Measurements from ENCODE around the gene MGME1.

The MGME1 gene, protein sequence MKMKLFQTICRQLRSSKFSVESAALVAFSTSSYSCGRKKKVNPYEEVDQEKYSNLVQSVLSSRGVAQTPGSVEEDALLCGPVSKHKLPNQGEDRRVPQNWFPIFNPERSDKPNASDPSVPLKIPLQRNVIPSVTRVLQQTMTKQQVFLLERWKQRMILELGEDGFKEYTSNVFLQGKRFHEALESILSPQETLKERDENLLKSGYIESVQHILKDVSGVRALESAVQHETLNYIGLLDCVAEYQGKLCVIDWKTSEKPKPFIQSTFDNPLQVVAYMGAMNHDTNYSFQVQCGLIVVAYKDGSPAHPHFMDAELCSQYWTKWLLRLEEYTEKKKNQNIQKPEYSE
- 20.3 to 30.6 (median 27.6) reads per million in 4 experiments for total RNA-seq

DNA sequence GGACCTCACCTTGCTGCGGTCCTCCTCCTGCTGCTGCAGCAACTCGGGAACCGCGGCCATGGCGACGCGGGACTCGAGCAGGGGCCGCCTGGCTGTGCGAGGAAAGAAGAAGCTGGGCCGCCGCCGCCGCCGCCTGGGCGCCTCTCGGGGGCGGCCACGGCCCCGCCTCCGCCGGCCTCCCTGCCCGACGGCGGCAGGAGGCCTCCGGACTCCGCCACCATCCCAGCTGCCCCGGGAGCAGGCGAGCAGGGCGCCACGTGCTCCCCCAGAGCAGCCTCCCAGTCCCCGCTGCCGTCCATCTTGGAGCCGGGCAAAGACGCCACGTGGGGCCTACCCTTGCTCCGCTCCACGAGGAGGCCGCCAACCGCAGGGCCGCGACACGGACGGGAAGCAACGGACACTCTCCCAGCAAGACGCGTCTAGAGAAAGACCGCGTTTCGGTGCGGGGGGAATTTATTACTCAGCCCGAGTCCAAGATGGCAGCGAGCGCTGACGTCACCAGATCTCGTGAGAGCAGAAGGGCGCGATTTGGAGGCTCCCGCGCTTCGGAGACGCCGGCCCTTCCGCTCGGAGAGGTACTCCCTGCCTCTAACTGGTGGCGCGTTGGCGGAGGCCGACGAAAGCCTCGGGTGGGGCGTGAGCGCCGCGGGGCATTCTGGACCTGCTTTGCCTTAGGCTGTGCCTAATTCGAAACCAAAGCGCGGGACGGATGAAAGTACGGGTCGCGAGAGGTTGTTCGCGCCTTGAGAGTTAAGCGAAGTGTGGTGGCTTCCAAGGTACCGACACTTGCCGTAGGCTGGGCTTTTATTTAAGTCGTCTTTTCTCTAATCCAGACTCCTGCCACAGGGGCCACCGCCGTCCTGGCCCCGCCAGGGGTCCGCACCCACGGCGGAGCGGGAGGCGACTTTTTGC, at the start of gene MGME1, which contains the start of gene SNX5:
TSS of gene MGME1 (plus strand) at position 653 of the 912 bp plus-strand sequence. CDS start 842 bp downstream, outside the sequence.
TSS of gene SNX5 (minus strand) at position 429 of the 912 bp plus-strand sequence. CDS start at position 60, 369 bp downstream.
- peak; percentile 96 for DNase-seq

GRCh38 chr20:17919149-17919548, 49.7 kb upstream of the MGME1 start:
- no peak for DNase-seq

DNA sequence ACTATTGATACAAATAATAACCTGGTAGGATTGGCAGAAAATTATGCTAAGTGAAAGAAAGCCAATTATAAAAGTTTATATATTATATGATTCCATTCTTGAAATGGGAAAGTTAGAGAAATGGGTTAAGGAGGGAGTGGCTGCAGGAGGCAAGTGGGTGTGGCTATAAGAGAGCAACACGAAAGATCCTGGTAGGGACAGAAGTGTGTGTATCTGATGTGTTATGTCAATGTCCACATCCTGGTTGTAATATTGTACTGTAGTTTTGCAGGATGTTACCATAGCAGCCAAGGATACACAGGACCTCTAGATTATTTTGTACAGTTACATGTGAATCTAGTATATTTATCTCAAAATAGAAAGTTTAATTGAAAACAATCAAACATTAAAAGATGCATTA, 47.0 kb upstream of the MGME1 start:
- DNase-seq, result no peak

DNA sequence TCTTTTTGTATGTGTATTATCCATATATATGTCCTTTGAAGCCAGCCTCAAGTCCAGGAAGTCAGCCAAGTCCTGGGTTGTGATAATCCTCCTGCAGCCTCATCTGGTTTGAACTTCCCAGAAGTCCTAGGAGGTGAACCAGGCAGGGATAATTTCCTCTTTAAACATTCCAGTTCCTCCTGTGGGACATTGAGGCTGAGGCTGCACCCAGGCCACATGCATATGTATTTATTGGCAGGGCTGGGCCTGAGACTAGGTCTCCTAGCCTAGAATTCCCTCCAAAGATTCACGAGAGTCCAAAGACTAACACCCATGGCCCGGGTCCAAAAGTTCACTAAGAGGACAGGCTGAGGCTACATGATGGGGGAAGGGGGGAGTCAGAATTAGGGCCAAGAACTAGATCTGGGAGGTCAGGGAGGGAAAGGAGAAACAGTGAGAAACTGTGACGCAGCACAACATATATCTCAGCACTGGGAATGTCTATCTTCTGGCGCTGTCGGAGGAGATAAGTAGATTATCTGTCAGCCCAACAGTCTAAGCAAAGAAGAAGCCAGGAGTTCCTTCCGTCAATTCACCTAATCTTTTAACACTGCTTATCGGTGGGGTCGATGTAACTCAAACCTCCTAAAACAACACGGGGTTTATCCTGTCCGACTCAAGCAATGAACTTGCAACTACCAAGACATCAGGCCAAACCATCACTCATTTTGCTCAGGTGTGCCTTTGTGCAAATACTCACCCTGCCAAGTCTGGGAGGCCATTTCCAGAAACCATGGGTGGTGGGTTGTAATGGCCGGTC, 43.5 kb upstream of the MGME1 start:
- no peak for DNase-seq

GRCh38 chr20:17925940-17926300, 42.9 kb upstream of the MGME1 start:
- no peak for DNase-seq

DNA sequence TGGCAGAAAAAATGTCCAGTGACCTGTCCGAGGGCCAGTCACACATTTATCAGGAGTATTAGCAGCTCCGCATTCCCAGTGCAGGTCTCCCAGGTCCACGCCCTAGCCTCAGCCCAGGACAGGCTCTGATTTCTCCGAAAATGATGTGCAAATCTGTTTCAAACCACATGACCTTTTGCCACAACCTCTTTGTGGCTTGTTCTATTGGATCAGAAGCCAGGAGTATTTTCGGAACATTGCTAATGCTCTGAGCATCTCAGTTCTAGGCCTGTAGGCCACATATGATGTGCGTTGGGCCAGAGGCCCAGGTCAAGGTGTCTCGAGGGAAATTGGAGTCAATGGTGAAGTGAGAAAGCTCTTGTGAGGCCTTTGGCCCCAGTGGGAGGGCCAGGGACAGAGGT, 40.6 kb upstream of the MGME1 start:
- DNase-seq, result no peak

- no peak for DNase-seq
Measured at GRCh38 chr20:17928633-17929311, 40.0 kb upstream of the MGME1 start.

GRCh38 chr20:17931513-17931912, 37.3 kb upstream of the MGME1 start:
- no peak for DNase-seq

- no peak for DNase-seq
Measured at GRCh38 chr20:17932396-17932795, 36.4 kb upstream of the MGME1 start.

- DNase-seq, result no peak
Measured at GRCh38 chr20:17933121-17933520, 35.7 kb upstream of the MGME1 start.

- no peak for DNase-seq
Measured at GRCh38 chr20:17933711-17934110, 35.1 kb upstream of the MGME1 start.

DNA sequence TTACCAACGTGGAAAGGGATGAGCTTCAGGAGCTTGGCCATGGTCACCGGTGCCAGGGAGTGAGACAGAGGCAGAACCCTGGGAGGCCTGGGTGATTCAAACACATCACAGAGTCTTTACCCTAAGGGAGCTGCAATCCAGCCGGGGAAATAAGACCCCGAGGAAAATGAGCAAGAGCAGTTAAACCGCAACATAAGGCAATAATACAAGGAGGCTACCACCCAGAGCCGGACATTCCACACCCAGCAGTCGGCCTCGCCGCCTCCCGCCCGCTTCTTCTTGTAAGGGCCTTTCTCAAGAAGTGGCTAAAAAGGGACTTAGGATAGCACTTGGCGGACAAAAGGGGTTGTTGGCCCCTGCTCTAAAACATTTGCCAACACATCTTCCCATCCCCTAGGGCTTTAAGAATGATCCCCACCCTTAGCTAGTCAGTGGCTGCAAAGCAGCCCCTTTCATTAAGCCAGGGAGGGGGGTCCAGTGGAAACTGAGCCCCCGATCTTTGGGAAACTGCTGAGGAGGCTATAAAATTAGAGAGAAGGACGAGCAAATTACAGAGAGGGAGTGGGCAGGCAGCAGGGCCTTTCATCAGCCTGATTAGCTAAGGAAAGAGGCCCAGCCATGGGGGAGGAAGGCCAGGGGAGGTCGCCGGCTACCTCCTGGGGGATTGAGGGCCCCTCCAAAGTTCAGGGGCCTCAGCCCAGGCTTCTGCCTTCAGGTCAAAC, 34.5 kb upstream of the MGME1 start:
- no peak for DNase-seq

DNA sequence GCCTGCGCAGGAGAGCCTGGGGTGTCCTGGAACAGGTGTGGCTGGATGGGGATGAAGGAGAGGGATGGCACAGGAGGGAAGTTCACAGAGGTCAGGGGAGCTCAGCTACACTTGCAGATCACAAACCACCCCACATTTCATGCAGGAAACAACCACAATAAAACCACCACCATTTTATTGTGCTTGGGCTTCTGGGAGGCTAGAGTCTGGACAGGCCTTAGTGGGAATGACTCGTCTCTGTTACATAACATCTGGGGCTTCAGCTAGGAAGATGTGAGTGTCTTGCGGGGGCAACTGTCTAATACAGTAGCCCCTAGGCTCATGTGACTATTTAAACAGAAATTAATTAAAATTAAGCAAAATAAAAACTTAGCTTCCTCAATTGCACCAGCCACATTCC, 33.6 kb upstream of the MGME1 start:
- DNase-seq, result no peak

DNA sequence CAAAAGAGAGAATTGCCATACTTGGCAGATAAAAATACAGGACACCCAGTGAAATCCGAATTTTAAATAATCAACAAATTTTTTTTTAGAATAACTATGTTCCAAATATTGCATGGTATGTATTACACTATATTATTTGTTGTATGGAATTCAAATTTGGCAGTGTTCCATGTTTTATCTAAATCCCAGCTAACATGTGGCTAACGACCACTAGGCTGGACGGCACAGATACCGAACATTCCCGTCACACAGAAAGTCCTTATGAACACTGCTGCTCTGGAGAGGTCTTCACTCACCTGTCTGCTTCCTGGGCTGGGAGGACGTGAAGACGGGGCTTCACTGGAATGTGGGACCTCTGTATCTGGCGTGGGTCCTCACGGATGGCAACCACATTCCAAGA, 33.1 kb upstream of the MGME1 start:
- no peak for DNase-seq

DNA sequence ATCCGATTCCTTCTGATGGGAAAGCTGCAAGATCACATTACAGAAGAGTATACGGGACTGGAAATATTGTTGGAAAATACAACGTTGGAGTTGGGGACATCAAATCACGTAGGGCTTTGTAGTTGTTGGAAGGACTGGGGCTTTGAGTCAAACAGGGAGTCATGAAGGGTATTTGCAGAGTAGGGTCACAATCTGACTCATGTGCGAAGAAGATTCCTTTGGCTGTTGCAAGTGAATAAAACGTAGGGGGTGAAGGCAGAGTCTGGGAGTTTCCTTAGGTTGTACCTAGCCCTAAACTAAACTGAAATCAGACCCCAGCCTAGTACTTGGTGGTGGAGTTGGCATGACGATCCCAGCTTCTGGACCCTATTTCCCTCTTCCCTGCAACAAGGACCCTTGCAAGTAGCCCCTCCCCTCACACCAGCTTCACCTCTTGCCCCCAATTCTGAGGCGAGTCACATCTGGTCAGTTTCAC, 32.5 kb upstream of the MGME1 start:
- DNase-seq, result no peak

- DNase-seq, result no peak
Measured at GRCh38 chr20:17936761-17937732, 31.8 kb upstream of the MGME1 start.

DNA sequence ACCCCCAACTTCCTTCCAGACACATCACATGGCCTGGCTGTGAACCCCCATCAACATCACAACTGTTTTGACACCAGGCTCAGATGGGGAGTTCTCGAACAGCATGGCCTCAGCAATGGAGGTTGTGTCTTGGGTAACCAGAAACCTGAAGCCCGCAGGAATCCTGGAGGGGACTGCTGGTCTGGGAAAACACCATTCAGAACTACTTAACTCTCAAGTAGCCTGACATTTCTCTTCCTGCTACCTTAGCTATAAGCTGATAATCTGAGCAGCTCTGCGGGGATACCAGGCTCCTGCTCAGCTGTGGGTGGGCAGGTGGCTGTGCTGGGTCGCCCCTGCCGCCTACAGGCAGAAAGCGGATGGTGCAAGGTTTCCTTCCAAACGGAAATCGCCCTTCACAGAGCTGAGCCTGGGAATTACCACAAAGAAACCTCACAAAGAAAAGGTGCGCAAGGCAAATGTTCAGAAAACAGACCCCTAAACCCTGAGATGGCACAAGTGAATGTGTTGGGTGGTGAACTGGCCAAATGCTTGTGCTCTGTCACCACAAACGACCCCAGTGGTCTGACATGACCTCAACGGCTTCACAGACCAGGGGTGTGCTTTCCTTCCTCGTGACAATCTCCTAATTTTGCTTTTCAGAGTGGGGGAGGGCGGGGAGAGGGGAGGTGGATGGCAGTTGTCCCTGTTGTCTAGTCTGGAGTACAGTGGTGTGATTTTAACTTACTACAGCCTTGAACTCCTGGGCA, 29.8 kb upstream of the MGME1 start:
- peak; percentile 16 for DNase-seq

DNA sequence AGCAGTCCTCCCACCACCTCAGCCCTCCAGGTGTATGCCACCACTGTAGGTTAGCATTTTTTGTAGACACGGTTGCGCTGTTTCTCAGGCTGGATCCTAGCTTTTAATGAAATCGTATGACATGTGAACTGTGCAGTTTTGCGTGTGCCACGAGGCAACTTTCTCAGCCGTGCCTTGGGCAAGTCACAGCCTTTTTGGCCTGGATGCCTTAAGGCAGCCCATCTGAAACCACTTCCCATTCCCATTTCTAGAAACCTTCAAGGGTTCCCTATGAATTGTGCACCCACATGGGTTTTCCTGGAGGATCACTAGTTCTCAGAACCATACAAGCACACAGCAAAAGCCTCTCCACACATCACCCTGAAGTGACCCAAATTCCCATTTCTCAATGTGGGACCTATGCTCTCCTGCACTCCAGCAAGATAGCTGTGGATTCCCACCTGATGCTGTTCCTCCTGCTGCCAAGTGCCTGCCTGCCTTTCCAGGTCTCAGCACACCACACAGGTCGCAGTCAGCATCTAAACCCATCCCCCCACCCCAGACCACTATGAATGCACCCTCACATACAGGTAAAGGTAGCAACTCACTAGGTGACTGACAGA, 29.1 kb upstream of the MGME1 start:
- no peak for DNase-seq

All from effector CD8-positive, alpha-beta T cell (primary cell).